Glutamatergic neuron (in vitro differentiated cells): ENCODE measurements around the gene PPM1L. TPM values are rescaled to one million over a fixed set of nuclear protein-coding genes. Genes with fewer than 3 reads are reported as not detected.

Experiments used
- DNase-seq: peaks from one replicate; pipeline ENCODE4 v3.0.0; 2022
- H3K27ac Mint-ChIP-seq: one replicate; pipeline ENCODE4 v1.8.0; 2020; ENCODE audit warnings: mild to moderate bottlenecking, mixed read lengths, inconsistent platforms; ENCODE audit not compliant: unreplicated experiment
- H3K27me3 Mint-ChIP-seq: one replicate; pipeline ENCODE4 v1.8.0; 2020; ENCODE audit warnings: mild to moderate bottlenecking, moderate library complexity, mixed read lengths, inconsistent platforms; ENCODE audit not compliant: unreplicated experiment
- H3K36me3 Mint-ChIP-seq: one replicate; pipeline ENCODE4 v1.8.0; 2020; ENCODE audit warnings: mild to moderate bottlenecking, mixed read lengths, inconsistent platforms; ENCODE audit not compliant: unreplicated experiment
- H3K4me1 Mint-ChIP-seq: one replicate; pipeline ENCODE4 v1.8.0; 2020; ENCODE audit warnings: mild to moderate bottlenecking, low read depth, mixed read lengths, inconsistent platforms; ENCODE audit not compliant: unreplicated experiment
- H3K4me3 Mint-ChIP-seq: one replicate; pipeline ENCODE4 v1.8.0; 2020; ENCODE audit warnings: mild to moderate bottlenecking, mixed read lengths, inconsistent platforms; ENCODE audit not compliant: unreplicated experiment
- H3K9me3 Mint-ChIP-seq: one replicate; pipeline ENCODE4 v1.8.0; 2020; ENCODE audit warnings: mild to moderate bottlenecking, moderate library complexity, mixed read lengths, inconsistent platforms; ENCODE audit not compliant: unreplicated experiment
- total RNA-seq: library from RNA; stranded (reverse); fragmentation: NEBNext Ultra II Directional; extraction: Animal tissue kit (Norgen Biotek cat#: 25700); gene quantifications from one replicate; pipeline ENCODE4 v1.2.1, GENCODE V29; 2021; ENCODE audit not compliant: unreplicated experiment
- TF ChIP-seq, protein P1 (sequence below): fragments of 200-600 bp; sonication (generic); IDR thresholded peaks from one replicate; pipeline ENCODE4 v1.5.0; 2021; ENCODE audit not compliant: partially characterized antibody, unreplicated experiment

PPM1L gene
- total RNA-seq, 1 donor from 2014 or later = 81.4 TPM

DNA sequence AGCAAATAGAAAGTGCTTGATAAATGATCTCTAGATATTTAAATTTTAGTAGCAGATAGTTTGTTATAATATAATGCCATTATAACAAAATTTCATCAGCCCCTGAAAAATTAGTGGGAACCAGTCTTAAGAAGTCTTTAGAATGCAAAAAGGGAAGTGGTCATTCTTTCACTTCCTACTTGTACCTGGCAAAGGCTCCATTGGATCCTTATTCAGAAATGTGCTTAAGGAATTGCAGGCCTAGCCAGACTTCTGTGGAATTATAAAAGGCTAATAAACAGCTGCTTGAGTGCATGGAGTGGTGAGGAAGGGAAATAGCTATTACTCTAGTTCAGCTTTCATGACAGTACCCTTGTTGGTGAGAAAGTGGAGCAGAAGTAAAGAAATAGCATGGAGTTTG lies 24.2 kb downstream of the PPM1L start:
- TF ChIP-seq, protein P1, sequence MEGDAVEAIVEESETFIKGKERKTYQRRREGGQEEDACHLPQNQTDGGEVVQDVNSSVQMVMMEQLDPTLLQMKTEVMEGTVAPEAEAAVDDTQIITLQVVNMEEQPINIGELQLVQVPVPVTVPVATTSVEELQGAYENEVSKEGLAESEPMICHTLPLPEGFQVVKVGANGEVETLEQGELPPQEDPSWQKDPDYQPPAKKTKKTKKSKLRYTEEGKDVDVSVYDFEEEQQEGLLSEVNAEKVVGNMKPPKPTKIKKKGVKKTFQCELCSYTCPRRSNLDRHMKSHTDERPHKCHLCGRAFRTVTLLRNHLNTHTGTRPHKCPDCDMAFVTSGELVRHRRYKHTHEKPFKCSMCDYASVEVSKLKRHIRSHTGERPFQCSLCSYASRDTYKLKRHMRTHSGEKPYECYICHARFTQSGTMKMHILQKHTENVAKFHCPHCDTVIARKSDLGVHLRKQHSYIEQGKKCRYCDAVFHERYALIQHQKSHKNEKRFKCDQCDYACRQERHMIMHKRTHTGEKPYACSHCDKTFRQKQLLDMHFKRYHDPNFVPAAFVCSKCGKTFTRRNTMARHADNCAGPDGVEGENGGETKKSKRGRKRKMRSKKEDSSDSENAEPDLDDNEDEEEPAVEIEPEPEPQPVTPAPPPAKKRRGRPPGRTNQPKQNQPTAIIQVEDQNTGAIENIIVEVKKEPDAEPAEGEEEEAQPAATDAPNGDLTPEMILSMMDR = no peak
- no peak overlapping the region for H3K4me3 Mint-ChIP-seq
- no peaks in the 10 kb centered on the region for H3K9me3 Mint-ChIP-seq
- no peak overlapping the region for H3K27ac Mint-ChIP-seq
- no peaks in the 10 kb centered on the region for H3K27me3 Mint-ChIP-seq
- no peaks in the 10 kb centered on the region for H3K36me3 Mint-ChIP-seq
- DNase-seq = no peak
- peaks cover 9% of the 10 kb centered on the region for H3K4me1 Mint-ChIP-seq

DNA sequence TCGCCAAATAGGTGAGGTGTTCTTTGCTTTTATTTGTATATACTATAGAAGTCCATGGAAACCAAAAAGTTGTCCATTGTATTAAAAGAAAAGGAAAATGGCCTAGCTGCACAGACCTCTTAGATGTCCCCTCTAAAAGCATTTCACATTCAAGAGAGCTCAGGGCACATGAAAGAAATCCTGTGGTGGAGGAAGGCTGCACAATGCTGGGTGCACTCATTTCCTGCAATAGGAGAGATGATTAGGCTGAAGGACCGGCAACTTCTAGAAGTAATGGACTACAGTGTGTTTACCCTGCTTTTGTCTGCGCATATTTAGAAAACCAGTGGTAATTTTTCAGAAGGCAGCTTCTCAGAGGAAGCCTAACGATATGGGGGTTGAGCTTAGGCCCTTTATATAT lies 25.4 kb downstream of the PPM1L start:
- DNase-seq = no peak
- Mint-ChIP-seq H3K4me3 (no peak overlapping the region), H3K9me3 (peaks cover 2% of the 10 kb centered on the region), H3K27me3 (no peaks in the 10 kb centered on the region), H3K4me1 (peaks cover 9% of the 10 kb centered on the region), H3K36me3 (no peaks in the 10 kb centered on the region), H3K27ac (no peak overlapping the region)
- TF ChIP-seq, protein P1 = no peak

DNA sequence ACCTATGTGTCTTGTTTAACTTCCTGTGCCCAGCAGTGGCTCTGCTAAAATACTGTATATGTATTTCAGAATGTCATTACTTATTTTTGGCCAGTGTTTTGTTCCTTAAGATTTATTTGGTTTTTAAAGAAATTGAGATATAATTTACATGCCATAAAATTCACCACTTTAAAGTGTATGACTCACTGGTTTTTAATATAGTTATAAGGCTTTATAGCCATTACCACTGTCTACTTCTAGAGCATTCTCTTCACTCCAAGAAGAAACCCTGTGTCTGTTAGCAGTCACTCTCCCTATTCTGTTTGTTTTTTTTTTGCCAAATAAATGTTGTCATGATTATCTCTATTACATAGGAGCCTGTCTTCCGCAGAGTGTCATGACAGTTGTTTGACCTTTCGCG lies 25.8 kb downstream of the PPM1L start:
- Mint-ChIP-seq H3K4me1 (peaks cover 9% of the 10 kb centered on the region), H3K4me3 (no peak overlapping the region), H3K36me3 (no peaks in the 10 kb centered on the region), H3K27ac (no peak overlapping the region), H3K27me3 (no peaks in the 10 kb centered on the region), H3K9me3 (peaks cover 2% of the 10 kb centered on the region)
- no peak for DNase-seq
- TF ChIP-seq, protein P1 = no peak

DNA sequence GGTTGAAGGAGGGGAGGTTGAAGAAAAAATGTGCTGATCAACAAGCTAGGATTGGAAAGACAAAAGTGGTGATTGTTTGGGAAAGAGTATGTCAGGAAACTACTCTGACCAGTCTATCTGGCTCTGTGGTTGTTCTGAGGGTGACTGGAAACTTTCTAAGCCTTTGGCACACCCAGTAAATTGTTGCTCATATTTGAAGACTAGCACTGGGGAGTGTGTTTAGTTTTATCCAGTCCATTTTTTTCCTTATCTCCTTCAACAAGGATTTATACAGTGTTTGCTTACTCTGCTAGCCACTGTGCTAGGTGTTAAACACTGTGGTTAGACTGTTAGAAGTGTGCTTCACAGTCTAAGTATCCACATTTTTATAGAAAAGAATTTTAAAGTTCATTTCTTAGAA lies 28.8 kb downstream of the PPM1L start:
- no peak for DNase-seq
- Mint-ChIP-seq H3K4me3 (no peak overlapping the region), H3K36me3 (peaks cover 4% of the 10 kb centered on the region), H3K27me3 (no peaks in the 10 kb centered on the region), H3K4me1 (peaks cover 6% of the 10 kb centered on the region), H3K9me3 (peaks cover 6% of the 10 kb centered on the region), H3K27ac (no peak overlapping the region)
- TF ChIP-seq, protein P1 = no peak

DNA sequence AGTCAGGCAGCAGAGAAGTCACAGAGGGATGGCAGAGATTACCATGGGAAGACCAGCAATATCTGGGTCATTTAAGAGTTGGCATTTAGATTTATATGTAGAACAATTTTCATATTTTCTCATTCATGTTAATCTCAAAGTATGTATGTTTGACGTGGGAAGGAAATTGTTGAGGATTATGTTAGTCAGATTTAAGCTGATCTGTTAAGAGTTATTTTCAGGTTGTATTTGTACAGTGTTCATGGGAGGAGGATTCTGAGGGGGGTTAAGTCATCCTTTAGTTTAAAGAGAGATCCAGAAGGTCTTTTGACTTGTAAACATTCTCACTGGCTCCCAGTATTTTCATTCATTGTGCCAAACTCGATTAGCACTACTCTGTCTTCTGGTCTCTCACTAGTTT lies 34.7 kb downstream of the PPM1L start:
- peaks cover 3% of the 10 kb centered on the region for H3K4me1 Mint-ChIP-seq
- peaks cover 4% of the 10 kb centered on the region for H3K36me3 Mint-ChIP-seq
- H3K27ac Mint-ChIP-seq = no peak overlapping the region
- peaks cover 6% of the 10 kb centered on the region for H3K9me3 Mint-ChIP-seq
- H3K4me3 Mint-ChIP-seq = no peak overlapping the region
- no peak for DNase-seq
- H3K27me3 Mint-ChIP-seq = peaks cover 2% of the 10 kb centered on the region
- TF ChIP-seq, protein P1 = no peak
